NCI-H524 (cell line): ENCODE measurements around the gene CCL19.

Source experiments
- DNase-seq, 2 experiments: peaks; one replicate each; lab custom pipeline; 2025; lab: John Stamatoyannopoulos, UW

Gene CCL19

DNA sequence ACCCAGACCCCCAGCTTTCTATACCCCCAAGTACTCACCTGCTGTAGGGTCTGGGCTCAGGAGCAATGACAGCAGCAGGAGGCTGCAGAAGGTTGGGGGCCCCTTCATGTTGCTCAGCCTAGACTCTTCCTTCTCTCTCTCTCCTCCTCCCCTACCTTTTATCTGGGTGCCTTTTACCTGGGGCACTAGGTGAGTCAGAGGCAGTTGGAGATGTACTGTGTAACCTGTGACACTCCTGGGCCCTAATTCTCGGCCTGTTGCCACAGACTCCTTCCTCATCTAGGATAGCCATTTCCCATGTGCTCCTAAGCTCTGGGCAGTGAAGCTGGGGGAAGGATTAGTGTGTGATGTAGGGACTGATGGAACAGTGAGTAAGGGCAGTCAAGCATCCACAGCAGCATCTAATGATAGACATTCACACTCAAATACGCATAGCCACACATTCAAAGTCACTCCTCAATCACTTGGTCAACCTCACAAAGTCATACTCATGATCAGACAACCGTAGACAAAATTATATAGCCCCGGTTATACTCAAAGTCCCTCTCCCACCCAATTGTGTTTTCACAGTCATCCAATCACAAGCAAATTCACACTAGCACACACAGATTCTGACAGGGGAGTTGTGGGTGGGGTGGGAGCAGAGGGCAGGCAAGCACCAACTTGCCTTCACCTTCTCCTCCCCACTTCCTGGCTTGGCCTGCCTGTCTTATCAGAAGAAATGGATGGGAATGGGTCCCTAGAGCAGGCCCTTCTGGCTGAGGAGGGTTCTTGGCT lies 28.4 kb downstream of the CCL19 start, which contains the start of gene CCL27:
Gene CCL27, minus strand, starts transcription at position 132 of the 777 bp plus-strand sequence. Its CDS starts 24 bp downstream, at position 108.
- no peak for DNase-seq

DNA sequence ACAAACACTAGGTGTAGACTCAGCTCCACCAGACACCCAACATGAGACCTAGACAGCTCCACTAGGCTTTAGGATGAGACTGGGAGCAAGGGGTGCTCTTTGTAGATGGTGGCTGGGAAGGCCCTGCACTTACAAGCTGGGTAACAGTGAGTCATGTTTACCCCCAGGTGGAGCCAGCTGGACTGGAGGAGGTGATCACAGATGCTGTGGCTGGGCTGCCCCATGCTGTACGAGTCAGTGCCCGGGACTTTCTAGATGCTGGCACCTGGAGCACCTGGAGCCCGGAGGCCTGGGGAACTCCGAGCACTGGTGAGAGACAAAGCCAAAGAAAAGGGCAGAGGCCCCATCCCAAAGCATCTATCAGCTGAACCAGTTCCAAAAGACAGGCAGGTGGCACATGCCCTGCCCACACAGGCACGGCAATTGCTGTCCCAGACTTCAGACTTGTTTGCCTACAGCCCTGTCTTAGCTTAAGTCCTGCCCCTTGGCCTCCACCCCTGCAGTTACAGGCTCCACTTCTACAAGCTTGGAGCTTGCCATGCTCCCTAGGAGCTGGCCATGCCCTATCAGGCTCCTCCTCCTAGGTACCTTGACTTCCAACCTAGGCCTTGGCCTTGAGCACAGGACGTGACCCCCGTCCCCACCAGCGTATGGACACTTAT lies 31.4 kb downstream of the CCL19 start:
- no peak for DNase-seq

- DNase-seq: no peak
These were observed 32.6 kb downstream of the CCL19 start for GRCh38 chr9:34658461-34658860.

- DNase-seq: no peak
These were observed 34.1 kb downstream of the CCL19 start for GRCh38 chr9:34656992-34657391.

DNA sequence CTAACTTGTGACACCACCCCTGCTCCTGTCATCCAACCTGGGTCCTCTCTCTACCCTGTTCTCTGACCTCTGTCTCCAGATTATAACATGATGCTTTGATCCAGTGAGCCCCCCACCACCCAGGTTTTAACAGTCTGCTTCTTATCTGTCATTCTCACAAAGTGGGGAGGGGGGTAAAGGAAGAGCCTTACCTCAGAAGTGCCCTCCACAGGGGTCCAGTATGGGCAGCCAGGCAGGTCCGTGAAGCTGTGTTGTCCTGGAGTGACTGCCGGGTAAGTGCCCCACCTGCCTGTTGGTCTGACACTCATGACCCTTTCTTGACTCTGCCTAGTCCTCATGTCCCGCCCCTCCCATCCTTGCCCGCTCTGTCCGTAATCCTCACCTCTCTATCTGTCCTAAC lies 35.7 kb downstream of the CCL19 start:
- no peak for DNase-seq

- peak; percentile 83 to 90 for DNase-seq
These were observed 36.6 kb downstream of the CCL19 start for GRCh38 chr9:34654323-34655051.

- DNase-seq: peak; percentile 43 to 55
These were observed 37.7 kb downstream of the CCL19 start for GRCh38 chr9:34653151-34654072.

DNA sequence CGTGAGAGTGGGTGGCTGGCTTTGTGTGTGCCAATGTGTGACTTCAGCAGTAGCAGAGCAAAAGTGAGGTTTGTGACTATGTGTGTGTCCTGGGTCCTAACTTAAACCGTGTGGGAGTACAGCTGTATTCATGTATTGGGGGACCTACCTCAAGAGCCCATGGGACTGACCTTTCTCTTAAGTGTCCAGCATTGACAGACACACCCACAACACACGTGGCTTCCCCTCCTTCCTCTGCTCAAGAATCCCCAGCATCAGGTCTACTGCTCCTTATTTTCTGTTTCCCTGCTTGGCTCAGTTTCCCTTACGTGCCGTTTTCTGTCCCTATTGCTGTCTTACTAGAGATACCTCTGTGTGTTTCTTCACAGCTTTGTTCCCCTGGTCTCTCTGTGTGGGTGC lies 38.5 kb downstream of the CCL19 start:
- no peak for DNase-seq

- no peak for DNase-seq
These were observed 39.0 kb downstream of the CCL19 start, which contains the start of gene IL11RA for GRCh38 chr9:34651876-34652601. Gene IL11RA, plus strand, starts transcription at chr9:34652185. Its CDS starts 3,033 bp downstream, at chr9:34655218.

DNA sequence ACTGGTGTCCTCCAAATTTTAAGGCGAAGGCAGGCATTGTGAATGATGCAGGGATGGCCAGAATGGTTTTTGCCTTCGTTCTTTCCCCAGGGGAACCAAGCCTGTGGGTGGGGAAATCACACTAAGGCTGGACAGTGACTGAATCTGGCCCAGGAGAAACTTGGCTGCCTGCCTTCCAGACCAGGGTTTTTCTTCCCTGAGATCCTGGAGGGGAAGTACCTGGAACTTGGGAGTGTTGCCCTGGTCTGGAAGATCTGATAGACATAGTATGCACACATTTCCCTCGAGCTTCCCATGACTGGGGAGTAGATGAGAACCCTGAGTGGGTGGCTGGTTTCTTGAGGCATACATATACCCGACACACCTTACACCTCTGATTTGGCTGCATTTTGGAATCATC lies 39.8 kb downstream of the CCL19 start:
- DNase-seq: no peak

DNA sequence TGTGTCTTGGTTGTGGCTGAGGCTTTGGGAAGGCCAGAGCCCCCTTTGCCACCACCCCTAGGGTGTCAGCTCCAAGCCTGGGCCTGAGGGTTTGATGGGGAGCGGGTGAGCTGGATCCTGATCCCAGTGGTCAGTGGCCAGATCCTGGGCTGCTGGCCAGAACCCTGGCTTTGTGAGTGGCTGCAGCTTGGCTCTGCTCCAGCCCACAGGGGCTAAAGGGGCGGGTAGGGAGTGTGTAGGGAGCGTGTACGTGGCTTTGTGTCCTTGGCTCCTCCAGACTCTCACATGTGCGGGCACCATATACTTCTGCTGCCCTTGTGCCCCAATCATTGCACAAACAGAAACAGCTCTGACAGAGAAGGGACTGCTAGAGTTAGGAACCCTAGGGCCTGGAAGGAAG lies 40.3 kb downstream of the CCL19 start:
- no peak for DNase-seq

GRCh38 chr9:34648673-34649072 lies 42.4 kb downstream of the CCL19 start:
- no peak for DNase-seq

DNA sequence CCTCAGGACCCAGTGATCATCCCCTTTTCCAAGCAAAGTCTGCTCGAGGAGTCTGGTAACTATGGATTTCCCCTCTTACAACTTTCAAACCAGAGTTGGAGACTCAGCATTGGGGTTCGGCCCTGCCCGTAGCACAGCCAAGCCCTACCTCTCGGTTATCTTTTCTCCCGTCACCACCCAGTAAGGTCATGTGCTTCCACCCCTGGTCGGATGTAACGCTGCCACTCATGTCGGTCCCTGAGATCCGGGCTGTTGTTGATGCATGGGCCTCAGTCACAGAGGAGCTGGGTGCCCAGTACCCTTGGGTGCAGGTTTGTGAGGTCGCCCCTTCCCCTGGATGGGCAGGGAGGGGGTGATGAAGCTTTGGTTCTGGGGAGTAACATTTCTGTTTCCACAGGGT lies 43.4 kb downstream of the CCL19 start:
- DNase-seq: no peak

GRCh38 chr9:34647084-34647403 lies 44.0 kb downstream of the CCL19 start:
- no peak for DNase-seq

DNA sequence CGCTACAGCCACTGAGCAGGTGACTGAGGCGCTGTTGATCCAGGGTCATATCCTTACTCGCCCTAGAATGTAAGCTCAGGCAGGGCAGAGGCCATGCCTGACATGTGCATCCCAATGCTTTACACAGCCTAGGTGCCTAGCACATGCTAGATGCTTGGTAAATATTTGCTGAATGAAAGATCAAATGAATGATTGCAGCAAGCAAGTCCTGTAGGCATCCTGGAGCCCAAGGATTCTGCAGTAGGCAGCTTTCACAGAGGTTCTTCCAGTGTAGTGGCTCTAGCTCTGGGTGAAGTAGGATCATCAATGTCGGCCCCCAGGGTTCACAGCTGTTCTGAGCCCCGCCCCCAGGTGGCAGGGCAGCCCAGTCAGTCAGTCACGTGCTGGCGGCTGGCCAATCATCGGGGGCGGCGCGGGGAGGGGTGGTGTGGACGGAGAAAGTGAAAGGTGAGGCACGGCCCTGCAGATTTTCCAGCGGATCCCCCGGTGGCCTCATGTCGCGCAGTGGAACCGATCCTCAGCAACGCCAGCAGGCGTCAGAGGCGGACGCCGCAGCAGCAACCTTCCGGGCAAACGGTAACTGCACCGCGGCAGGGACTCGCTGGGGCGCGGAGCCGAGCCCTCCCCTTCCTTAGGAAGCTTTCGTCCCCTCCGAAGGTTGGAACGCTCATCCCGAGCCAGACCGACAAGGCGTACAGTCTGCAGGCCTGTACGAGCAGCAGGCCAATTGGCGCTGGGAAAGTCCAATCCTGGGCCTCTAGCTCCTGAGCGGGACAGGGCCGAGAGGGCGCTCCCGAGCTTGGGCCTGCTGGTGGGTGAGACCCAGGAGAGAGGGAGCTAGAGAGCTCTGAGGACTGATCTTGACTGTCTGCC lies 44.6 kb downstream of the CCL19 start, which contains the start of gene GALT:
Gene GALT, plus strand, starts transcription at position 465 of the 873 bp plus-strand sequence. Its CDS starts 30 bp downstream, at position 495.
- DNase-seq: peak; percentile 88 to 89

DNA sequence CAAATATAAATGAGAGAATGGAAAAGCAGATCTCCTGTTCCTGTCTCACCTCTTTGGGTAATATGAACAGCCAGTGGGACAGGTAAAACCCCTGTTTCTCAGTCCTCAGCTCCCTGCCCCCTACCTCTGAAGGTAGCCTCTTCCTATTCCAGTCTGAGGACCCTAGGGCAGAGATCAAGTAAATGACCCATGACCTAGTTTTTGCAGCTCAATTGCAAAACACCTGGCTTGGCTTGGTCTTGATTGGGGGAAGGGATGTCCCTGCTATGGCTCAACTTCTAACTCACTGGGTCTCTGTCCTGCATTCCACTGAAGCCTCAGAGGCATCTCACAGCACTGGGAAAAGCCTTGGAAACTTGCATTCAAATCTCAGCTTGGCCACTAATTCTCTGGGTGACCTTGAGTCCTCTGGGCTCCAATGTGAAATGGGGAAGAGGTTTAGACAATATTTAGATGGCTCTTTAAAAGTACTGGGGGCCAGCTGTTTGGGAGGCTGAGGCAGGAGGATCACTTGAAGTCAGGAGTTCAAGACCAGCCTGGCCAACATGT lies 46.2 kb downstream of the CCL19 start:
- no peak for DNase-seq

- no peak for DNase-seq
These were observed 48.4 kb downstream of the CCL19 start for GRCh38 chr9:34642679-34643078.
